K562 (cell line): ENCODE data around the gene SHANK1. TPM values are rescaled to one million over a fixed set of nuclear protein-coding genes. Genes with fewer than 3 reads are reported as not detected.

Experiments
- ARHGAP35 ChIP-seq: fragments of 450-650 bp; IDR thresholded peaks from 2 replicates; pipeline ENCODE4 v1.6.1; 2018; ENCODE audit not compliant: partially characterized antibody
- BCLAF1 ChIP-seq, 2 experiments: fragments of 450-650 bp in 1 of 2; IDR thresholded peaks; 2 replicates each; pipeline ENCODE4 v1.6.1; 2011 to 2017; ENCODE audit warnings: low read depth in 2 of 2, antibody characterized with exemption in 1 of 2, borderline replicate concordance in 1 of 2, low read length in 1 of 2, mild to moderate bottlenecking in 1 of 2, mixed read lengths in 1 of 2; ENCODE audit not compliant: control insufficient read depth in 1 of 2
- CTCFL ChIP-seq: IDR thresholded peaks from 2 replicates; pipeline ENCODE4 v1.6.1; 2011; ENCODE audit warnings: borderline replicate concordance, low read depth, mild to moderate bottlenecking, moderate library complexity, low read length; ENCODE audit not compliant: insufficient read depth, poor library complexity, severe bottlenecking
- DIDO1 ChIP-seq: fragments of 450-650 bp; IDR thresholded peaks from 2 replicates; pipeline ENCODE4 v1.6.1; 2016; ENCODE audit warnings: low read depth, missing biosample characterization, missing genetic modification characterization
- GATAD2A ChIP-seq: fragments of 450-650 bp; IDR thresholded peaks from 2 replicates; pipeline ENCODE4 v1.6.1; 2017
- HDAC3 ChIP-seq: fragments of 450-650 bp; IDR thresholded peaks from 2 replicates; pipeline ENCODE4 v1.6.1; 2018; ENCODE audit warnings: borderline replicate concordance, mild to moderate bottlenecking, moderate library complexity; ENCODE audit not compliant: partially characterized antibody
- HINFP ChIP-seq: fragments of 450-650 bp; conservative IDR thresholded peaks from 2 replicates; pipeline ENCODE4 v1.6.1; 2016; ENCODE audit warnings: missing genetic modification characterization, low read depth, mild to moderate bottlenecking, control low read depth, missing compliant biosample characterization
- LEF1 ChIP-seq: fragments of 450-650 bp; IDR thresholded peaks from 2 replicates; pipeline ENCODE4 v1.6.1; 2016; ENCODE audit warnings: mild to moderate bottlenecking
- NR4A1 ChIP-seq, 2 experiments: fragments of 250-450 bp in 1 of 2; fragments of 450-650 bp in 1 of 2; sonication (Bioruptor Pico) in 1 of 2; IDR thresholded peaks; 2 replicates each; pipeline versions ENCODE4 v1.4.0 to v1.6.1; 2016 to 2020; ENCODE audit warnings: mild to moderate bottlenecking in 2 of 2, missing compliant biosample characterization in 1 of 2, missing genetic modification characterization in 1 of 2, moderate library complexity in 1 of 2
- PRDM10 ChIP-seq: fragments of 450-650 bp; IDR thresholded peaks from 2 replicates; pipeline ENCODE4 v1.6.1; 2018; ENCODE audit not compliant: partially characterized antibody
- STAG1 ChIP-seq: sonication (generic); formaldehyde crosslinking; IDR thresholded peaks from 2 replicates; pipeline ENCODE4 v1.5.0; 2020; ENCODE audit warnings: missing genetic modification reagents, borderline replicate concordance
- ZNF280B ChIP-seq: fragments of 250-450 bp; sonication (Bioruptor Pico); IDR thresholded peaks from 2 replicates; pipeline ENCODE4 v1.5.1; 2021; ENCODE audit warnings: mild to moderate bottlenecking
- polyA plus RNA-seq, 8 experiments: library from polyadenylated mRNA; depleted of rRNA in 4 of 8; stranded (reverse) in 5 of 8; unstranded in 3 of 8; fragments of >200 nt; fragmentation: Nextera tagmentation in 2 of 8; fragmentation: Illumina TruSeq in 1 of 8; extraction: Ambion mirVana in 2 of 8; extraction: Trizol in 1 of 8; gene quantifications; 2 replicates each; pipeline versions ENCODE4 v1.2.1 to v1.2.3, GENCODE V29; 2011 to 2014; ENCODE audit warnings: inconsistent platforms in 1 of 8, missing spikeins in 1 of 8
- total RNA-seq, 7 experiments: library from RNA; depleted of rRNA in 6 of 7; stranded (reverse); fragments of >200 nt in 6 of 7; fragmentation: Illumina TruSeq in 2 of 7; extraction: Trizol in 2 of 7; gene quantifications; 2 replicates each; pipeline versions ENCODE4 v1.2.1 to v1.2.3, GENCODE V29; 2011 to 2021; ENCODE audit warnings: low replicate concordance in 1 of 7

The SHANK1 gene
- total and polyA plus RNA-seq, 9 of the 15 experiments (the other 6 are each of a cell fraction or from before 2014, with no cell fraction given) = 0.33 to 1.3 (median 0.55) TPM; not detected in 2

- TF ChIP-seq ARHGAP35 = no peak
- no peak; the same call in 1 of the 2 replicates for TF ChIP-seq STAG1 (CRISPR knock-in tag)
- no peak for TF ChIP-seq NR4A1 (CRISPR knock-in tag; IDR thresholded peaks at IDR 0.05)
- TF ChIP-seq NR4A1 (tag; IDR thresholded peaks at IDR 0.05) = peak; percentile 49; the same call in 1 of the 2 replicates
- TF ChIP-seq ZNF280B = no peak
- 0 out of 2 replicates have a peak, but pooled peaks have one; percentile 20 for TF ChIP-seq LEF1
- TF ChIP-seq PRDM10 = peak; percentile 37
- TF ChIP-seq BCLAF1 (IDR thresholded peaks at IDR 0.05; ENCODE audit: borderline replicate concordance in 1 of 2, control insufficient read depth in 1 of 2, low read depth in 2 of 2, low read length in 1 of 2) = no peak
- no peak for TF ChIP-seq DIDO1 (tag)
- peak; percentile 74; the same call in 1 of the 2 replicates for TF ChIP-seq GATAD2A
- peak; percentile 95 for TF ChIP-seq HINFP (tag)
- TF ChIP-seq HDAC3 = no peak
- peak; percentile 92 for TF ChIP-seq CTCFL
These were observed 5.1 kb upstream of the SHANK1 start (continued) for GRCh38 chr19:50724522-50725217.
